Ovary (tissue), 3 donors: ENCODE results near the gene CAPZA2.

Experiments used
- POLR2A ChIP-seq: fragments of 450-650 bp; IDR thresholded peaks from one replicate; pipeline ENCODE4 v1.6.1; 2017; ENCODE audit warnings: antibody characterized with exemption, mild to moderate bottlenecking, moderate library complexity
- TF ChIP-seq, protein P1 (sequence below), 3 donors: fragments of 450-650 bp in 2 of 3; fragments of 200-600 bp in 1 of 3; IDR thresholded peaks; one replicate each; pipeline versions ENCODE4 v1.5.1 to v1.8.0; 2016 to 2022; ENCODE audit warnings: antibody characterized with exemption in 3 of 3, mild to moderate bottlenecking in 1 of 3
- donor health status: DM: no; HTN: no; CAD: no.

DNA sequence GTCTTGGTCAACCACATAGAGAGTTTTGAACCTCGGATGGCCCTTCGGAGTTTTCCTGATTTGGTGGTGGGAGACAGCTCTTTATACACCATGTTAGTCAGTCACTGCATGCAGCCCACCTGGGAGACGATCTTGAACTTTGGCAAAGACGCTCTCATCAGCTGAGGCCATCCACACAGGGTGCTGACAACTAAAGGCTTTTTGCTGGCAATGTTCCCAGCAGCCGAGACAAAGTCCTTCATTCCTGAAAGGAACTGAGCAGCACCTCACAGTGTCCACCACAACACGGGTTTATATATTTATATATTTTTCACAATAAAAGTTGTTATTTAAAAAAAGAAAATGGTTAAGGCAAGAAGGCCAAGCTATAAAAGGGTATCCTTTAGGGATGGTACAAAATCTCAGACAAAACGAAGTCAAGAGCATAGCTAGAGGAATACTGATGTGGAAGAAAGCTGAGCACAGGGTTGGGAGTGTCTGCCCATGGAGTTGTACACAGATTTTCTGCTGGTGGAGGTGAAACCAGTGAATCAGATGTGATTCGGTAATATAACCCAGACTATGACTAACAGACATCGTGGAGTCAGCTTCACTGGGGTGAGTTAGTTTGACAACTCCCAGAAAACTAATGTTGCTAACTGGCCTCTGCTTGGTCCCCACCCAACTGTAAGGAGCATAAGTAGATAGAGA, 27.4 kb upstream of the CAPZA2 start:
- TF ChIP-seq, protein P1, sequence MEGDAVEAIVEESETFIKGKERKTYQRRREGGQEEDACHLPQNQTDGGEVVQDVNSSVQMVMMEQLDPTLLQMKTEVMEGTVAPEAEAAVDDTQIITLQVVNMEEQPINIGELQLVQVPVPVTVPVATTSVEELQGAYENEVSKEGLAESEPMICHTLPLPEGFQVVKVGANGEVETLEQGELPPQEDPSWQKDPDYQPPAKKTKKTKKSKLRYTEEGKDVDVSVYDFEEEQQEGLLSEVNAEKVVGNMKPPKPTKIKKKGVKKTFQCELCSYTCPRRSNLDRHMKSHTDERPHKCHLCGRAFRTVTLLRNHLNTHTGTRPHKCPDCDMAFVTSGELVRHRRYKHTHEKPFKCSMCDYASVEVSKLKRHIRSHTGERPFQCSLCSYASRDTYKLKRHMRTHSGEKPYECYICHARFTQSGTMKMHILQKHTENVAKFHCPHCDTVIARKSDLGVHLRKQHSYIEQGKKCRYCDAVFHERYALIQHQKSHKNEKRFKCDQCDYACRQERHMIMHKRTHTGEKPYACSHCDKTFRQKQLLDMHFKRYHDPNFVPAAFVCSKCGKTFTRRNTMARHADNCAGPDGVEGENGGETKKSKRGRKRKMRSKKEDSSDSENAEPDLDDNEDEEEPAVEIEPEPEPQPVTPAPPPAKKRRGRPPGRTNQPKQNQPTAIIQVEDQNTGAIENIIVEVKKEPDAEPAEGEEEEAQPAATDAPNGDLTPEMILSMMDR (IDR thresholded peaks at IDR 0.05): no peak
- no peak for TF ChIP-seq POLR2A
